ENCODE results near the gene VTI1B.
"Not testable (repeated sequence)": the region's sequence is repeated elsewhere in the genome, so short reads cannot be mapped to it uniquely, and the experiment has no call there.

Gene VTI1B

DNA sequence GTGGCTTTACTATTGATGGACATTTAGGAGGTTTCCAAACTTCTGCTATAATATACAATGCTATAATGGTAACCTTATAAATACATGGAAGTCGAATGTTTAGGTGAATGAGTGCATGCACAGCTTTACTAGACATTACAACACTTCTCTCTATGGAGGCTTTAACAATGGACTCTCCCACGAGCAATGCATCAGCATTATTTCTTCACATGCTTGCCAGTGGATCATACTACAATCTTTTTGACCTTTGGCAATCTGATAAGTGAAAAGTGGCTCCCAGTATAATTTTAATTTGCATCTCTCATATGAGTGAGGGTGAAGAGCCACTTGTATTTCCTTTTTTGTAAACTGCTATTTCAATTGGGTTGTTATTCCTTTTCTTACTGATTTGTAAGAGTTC is 45.4 kb upstream of the VTI1B start (continued):
- TF ChIP-seq TOX (CRISPR knock-in tag; IDR thresholded peaks at IDR 0.05; ENCODE audit: borderline replicate concordance): no peak

DNA sequence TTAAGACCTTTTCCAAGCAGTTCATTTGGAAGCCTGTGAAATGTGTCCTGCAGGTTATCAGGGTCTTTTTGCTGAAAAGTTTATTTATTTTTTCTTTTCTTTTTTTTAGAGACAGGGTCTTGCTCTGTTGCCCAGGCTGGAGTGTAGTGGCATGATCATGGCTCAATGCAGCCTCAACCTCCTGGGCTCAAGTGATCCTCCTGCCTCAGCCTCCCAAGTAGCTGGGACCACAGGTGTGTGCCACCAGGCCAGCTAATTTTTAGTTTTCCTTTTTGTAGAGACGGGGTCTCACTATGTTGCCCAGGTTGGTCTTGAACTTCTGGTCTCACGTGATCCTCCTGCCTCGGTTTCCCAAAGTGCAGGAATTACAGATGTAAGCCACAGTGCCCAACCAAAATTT is 45.0 kb upstream of the VTI1B start:
- ATAC-seq: not testable (repeated sequence)

GRCh38 chr14:67718265-67718664 is 43.8 kb upstream of the VTI1B start:
- no peak for TF ChIP-seq POU6F1 (CRISPR knock-in tag; IDR thresholded peaks at IDR 0.05; ENCODE audit: borderline replicate concordance, low read depth)
- TF ChIP-seq PPARA (CRISPR knock-in tag; IDR thresholded peaks at IDR 0.05; ENCODE audit: borderline replicate concordance): no peak
- no peak for TF ChIP-seq RARB (CRISPR knock-in tag; IDR thresholded peaks at IDR 0.05)
- no peak for TF ChIP-seq ZFP3 (CRISPR knock-in tag; IDR thresholded peaks at IDR 0.05)
- no peak for TF ChIP-seq ZNF565 (CRISPR knock-in tag; conservative IDR thresholded peaks at IDR 0.05; ENCODE audit: low read depth)
- no peak for TF ChIP-seq ZNF8 (CRISPR knock-in tag; IDR thresholded peaks at IDR 0.05)
- no peak for TF ChIP-seq ARNTL (CRISPR knock-in tag; IDR thresholded peaks at IDR 0.05; ENCODE audit: borderline replicate concordance, low read depth)
- TF ChIP-seq ZFP30 (CRISPR knock-in tag; IDR thresholded peaks at IDR 0.05): no peak
- TF ChIP-seq, protein P1, sequence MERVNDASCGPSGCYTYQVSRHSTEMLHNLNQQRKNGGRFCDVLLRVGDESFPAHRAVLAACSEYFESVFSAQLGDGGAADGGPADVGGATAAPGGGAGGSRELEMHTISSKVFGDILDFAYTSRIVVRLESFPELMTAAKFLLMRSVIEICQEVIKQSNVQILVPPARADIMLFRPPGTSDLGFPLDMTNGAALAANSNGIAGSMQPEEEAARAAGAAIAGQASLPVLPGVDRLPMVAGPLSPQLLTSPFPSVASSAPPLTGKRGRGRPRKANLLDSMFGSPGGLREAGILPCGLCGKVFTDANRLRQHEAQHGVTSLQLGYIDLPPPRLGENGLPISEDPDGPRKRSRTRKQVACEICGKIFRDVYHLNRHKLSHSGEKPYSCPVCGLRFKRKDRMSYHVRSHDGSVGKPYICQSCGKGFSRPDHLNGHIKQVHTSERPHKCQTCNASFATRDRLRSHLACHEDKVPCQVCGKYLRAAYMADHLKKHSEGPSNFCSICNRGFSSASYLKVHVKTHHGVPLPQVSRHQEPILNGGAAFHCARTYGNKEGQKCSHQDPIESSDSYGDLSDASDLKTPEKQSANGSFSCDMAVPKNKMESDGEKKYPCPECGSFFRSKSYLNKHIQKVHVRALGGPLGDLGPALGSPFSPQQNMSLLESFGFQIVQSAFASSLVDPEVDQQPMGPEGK (CRISPR knock-in tag; IDR thresholded peaks at IDR 0.05; ENCODE audit: borderline replicate concordance): no peak
- TF ChIP-seq CSRNP3 (CRISPR knock-in tag; IDR thresholded peaks at IDR 0.05): no peak
- TF ChIP-seq CSDC2 (CRISPR knock-in tag; IDR thresholded peaks at IDR 0.05): no peak
- no peak for TF ChIP-seq SNAI2 (CRISPR knock-in tag; IDR thresholded peaks at IDR 0.05)
- no peak for TF ChIP-seq BACH2 (CRISPR knock-in tag; IDR thresholded peaks at IDR 0.05; ENCODE audit: borderline replicate concordance)
- TF ChIP-seq OSR1 (CRISPR knock-in tag; IDR thresholded peaks at IDR 0.05): no peak
- no peak for TF ChIP-seq GLIS3 (CRISPR knock-in tag; IDR thresholded peaks at IDR 0.05)
- no peak for TF ChIP-seq ZC3H10 (CRISPR knock-in tag; IDR thresholded peaks at IDR 0.05)
- no peak for ATAC-seq

DNA sequence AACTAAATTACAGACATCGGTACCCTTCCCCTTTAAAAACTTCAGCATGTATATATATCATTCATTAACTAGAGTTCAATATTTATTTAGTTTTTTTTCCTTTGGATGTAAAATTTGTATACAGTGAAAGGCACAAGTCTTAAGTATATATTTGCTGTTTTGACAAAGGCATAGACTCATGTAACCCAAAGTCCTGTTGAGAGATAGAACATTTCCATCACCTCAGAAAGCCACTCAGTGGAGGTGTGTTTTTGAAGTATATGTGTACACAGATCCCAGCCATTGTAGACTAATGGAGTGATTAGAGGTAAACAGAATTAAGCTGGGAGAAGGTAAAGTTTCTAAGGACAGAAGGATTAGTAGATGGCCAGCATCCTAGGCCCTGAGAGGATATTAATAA is 42.6 kb upstream of the VTI1B start:
- no peak for ATAC-seq
- TF ChIP-seq ZFP30 (CRISPR knock-in tag; IDR thresholded peaks at IDR 0.05) (no peak), ZFP3 (CRISPR knock-in tag; IDR thresholded peaks at IDR 0.05) (no peak), ARNTL (CRISPR knock-in tag; IDR thresholded peaks at IDR 0.05; ENCODE audit: borderline replicate concordance, low read depth) (no peak), TSHZ2 (CRISPR knock-in tag; IDR thresholded peaks at IDR 0.05) (no peak)
- TF ChIP-seq, protein P1 (CRISPR knock-in tag; IDR thresholded peaks at IDR 0.05; ENCODE audit: borderline replicate concordance): no peak

Data from SK-N-SH treated with all-trans-retinoic acid at 6 μM for 48 hours (cell line).